ENCODE data around the gene MAPK1IP1L. TPM values are rescaled to one million over a fixed set of nuclear protein-coding genes. Genes with fewer than 3 reads are reported as not detected.

The MAPK1IP1L gene
- total RNA-seq, 5 donors from 2014 or later (not counting 1 experiment from before 2014, with no cell fraction given) = 68.7 to 153 (median 73.4) TPM

DNA sequence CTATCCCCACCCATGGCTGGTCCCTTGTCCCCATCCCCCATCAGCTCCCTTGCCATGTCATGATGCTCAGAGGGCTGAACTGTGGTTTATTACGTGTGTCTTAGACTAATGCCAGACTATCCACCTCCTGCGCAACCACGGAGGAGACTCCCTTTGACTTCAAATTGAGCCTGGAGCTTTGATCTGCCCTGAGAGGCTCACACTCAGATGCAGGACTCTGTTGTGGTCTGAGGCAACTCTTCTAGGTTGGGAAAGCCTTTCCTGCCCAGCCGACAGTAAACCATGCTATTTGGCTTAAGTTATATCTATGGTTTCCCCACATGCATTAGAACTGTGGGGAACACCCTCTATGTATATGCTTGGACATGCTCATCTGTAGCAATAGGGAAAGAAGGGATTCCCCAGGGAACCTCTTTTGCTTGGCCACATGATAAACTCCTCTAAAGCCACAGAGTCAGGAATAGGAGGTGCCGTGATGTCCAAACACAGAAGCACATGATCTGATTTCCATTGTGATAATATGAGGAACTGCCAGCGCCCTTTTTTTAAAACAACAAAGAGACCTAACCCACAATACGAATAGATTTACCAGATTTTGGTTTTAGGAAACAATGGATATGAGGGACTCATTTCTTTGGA is 66.5 kb downstream of the MAPK1IP1L start:
- no peak overlapping the region for H3K27ac Mint-ChIP-seq
- no peaks in the 10 kb centered on the region for H3K9me3 ChIP-seq
- H3K4me3 Mint-ChIP-seq = no peak overlapping the region
- no peaks in the 10 kb centered on the region for H3K36me3 Mint-ChIP-seq
- H3K36me3 ChIP-seq (ENCODE audit: control insufficient read depth in 2 of 2, extremely low read depth in 1 of 2, insufficient read depth in 1 of 2, low read length in 1 of 2) = no peaks in the 10 kb centered on the region
- ChIA-PET CTCF (interaction anchor here in 1 of 2 donors (0.6 to 1.2 kb wide), 3 partner anchors 9 to 946 kb away, joined by 3 to 6 read pairs (median 3); no protein-coding TSS in a partner anchor), POLR2A (interaction anchor here in 1 of 2 donors (0.5 kb wide), 1 partner anchor 12 kb away, joined by 3 read pairs; no protein-coding TSS in a partner anchor)
- H3K4me1 Mint-ChIP-seq = no peaks in the 10 kb centered on the region
- ATAC-seq (replicated peaks in 1 of 4) = no peak
- H3K27me3 ChIP-seq (replicated peaks in 1 of 2; ENCODE audit: control insufficient read depth in 2 of 2, extremely low read depth in 1 of 2, insufficient read depth in 2 of 2, low read length in 1 of 2) = no peaks in the 10 kb centered on the region
- H3K4me1 ChIP-seq (ENCODE audit: control insufficient read depth in 1 of 2, extremely low read depth in 1 of 2, insufficient read depth in 2 of 2, low read length in 2 of 2) = no peaks in the 10 kb centered on the region
- no CpG with 5 or more reads among the region's 7 CpGs for WGBS (ENCODE audit: insufficient coverage)
- peaks cover 0 to 15% of the 10 kb centered on the region in 2 donors for H3K27me3 Mint-ChIP-seq
- DNase-seq = peak in 1 of 35 experiments; percentile 9
- no peak overlapping the region for H3K4me3 ChIP-seq (ENCODE audit: control insufficient read depth in 1 of 2, extremely low read depth in 1 of 2, low read length in 1 of 2)
- H3K9me3 Mint-ChIP-seq = no peaks in the 10 kb centered on the region
- H3K27ac ChIP-seq (ENCODE audit: low read length) = no peak overlapping the region

DNA sequence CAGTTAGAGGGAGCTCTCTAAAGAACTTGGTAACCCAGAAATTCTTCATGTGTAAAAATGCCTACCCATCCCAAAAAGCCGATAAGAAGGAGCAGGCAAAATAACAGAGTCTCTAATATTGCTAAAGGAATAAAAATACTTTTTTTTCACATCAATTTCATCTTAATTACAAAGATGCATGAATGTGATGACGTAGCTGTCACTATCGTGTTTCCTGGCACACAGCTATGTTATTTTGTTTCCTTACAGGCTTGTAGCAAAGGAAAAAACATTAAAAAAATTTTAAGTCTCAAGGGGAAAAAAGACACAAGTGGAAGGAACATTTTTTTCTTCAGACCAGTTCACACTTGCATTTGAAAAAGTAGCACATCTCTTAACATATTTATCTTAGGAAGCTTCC is 67.3 kb downstream of the MAPK1IP1L start:
- ChIA-PET CTCF (interaction anchor here in 1 of 2 donors (0.6 kb wide), 1 partner anchor 1546 kb away, joined by 3 read pairs; no protein-coding TSS in a partner anchor), POLR2A (interaction anchor here (0.5 to 0.7 kb wide), 2 partner anchors 16 to 39 kb away, joined by 3 read pairs; no protein-coding TSS in a partner anchor)
- Histone ChIP-seq H3K27ac (ENCODE audit: low read length) (no peak overlapping the region), H3K36me3 (ENCODE audit: control insufficient read depth in 2 of 2, extremely low read depth in 1 of 2, insufficient read depth in 1 of 2, low read length in 1 of 2) (no peaks in the 10 kb centered on the region), H3K9me3 (no peaks in the 10 kb centered on the region), H3K4me1 (ENCODE audit: control insufficient read depth in 1 of 2, extremely low read depth in 1 of 2, insufficient read depth in 2 of 2, low read length in 2 of 2) (no peaks in the 10 kb centered on the region), H3K4me3 (ENCODE audit: control insufficient read depth in 1 of 2, extremely low read depth in 1 of 2, low read length in 1 of 2) (no peak overlapping the region), H3K27me3 (replicated peaks in 1 of 2; ENCODE audit: control insufficient read depth in 2 of 2, extremely low read depth in 1 of 2, insufficient read depth in 2 of 2, low read length in 1 of 2) (no peaks in the 10 kb centered on the region)
- ATAC-seq (replicated peaks in 1 of 4) = no peak
- peaks cover 0 to 10% of the 10 kb centered on the region in 2 donors for H3K27me3 Mint-ChIP-seq
- H3K9me3 Mint-ChIP-seq = no peaks in the 10 kb centered on the region
- H3K27ac Mint-ChIP-seq = no peak overlapping the region
- H3K4me3 Mint-ChIP-seq = no peak overlapping the region
- no peaks in the 10 kb centered on the region for H3K36me3 Mint-ChIP-seq
- H3K4me1 Mint-ChIP-seq = no peaks in the 10 kb centered on the region
- no CpG with 5 or more reads among the region's 3 CpGs for WGBS (ENCODE audit: insufficient coverage)
- no peak for DNase-seq

Other genes with a start within 250 kb of the MAPK1IP1L start
- gene GCH1, start 148.8 kb upstream of the MAPK1IP1L start, total RNA-seq = 10 to 100 TPM; 26.5 to 31.2 (median 29.2) TPM
- 1 to 10 TPM; 2.5 to 6.1 (median 4.9) TPM for gene WDHD1, start 24.5 kb upstream of the MAPK1IP1L start, total RNA-seq
- gene SOCS4, start 24.4 kb upstream of the MAPK1IP1L start, total RNA-seq = 10 to 100 TPM; 16.7 to 26.4 (median 21.1) TPM
- 10 to 100 TPM in 4 of 5 donors, 1 to 10 TPM in 1; 4.1 to 57.7 (median 35.8) TPM for gene LGALS3, start 77.6 kb downstream of the MAPK1IP1L start, total RNA-seq
- gene DLGAP5, start 139.9 kb downstream of the MAPK1IP1L start, total RNA-seq = 1 to 10 TPM in 1 of 5 donors, under 1 TPM in 4; 0.41 to 1.3 (median 0.73) TPM
- gene FBXO34, start 219.8 kb downstream of the MAPK1IP1L start, total RNA-seq = 10 to 100 TPM; 22.1 to 36.9 (median 28.7) TPM

Measured in T-cell (primary cell).